Umbilical cord (tissue), 2 donors: ENCODE results near the gene LINS1. TPM values are rescaled to one million over a fixed set of nuclear protein-coding genes. Genes with fewer than 3 reads are reported as not detected.
"Not testable (repeated sequence)": the region's sequence is repeated elsewhere in the genome, so short reads cannot be mapped to it uniquely, and the experiment has no call there.

Experiments used
- DNase-seq: peaks from one replicate; pipeline ENCODE4 v3.0.0-alpha.2; 2015; ENCODE audit warnings: low spot score
- total RNA-seq: library from RNA; depleted of rRNA; stranded (reverse); fragments of >200 nt; gene quantifications from one replicate; pipeline ENCODE4 v1.2.3, GENCODE V29; 2014; ENCODE audit warnings: low replicate concordance; ENCODE audit not compliant: insufficient read depth

LINS1 gene
- total RNA-seq, 1 donor from 2014 or later, result 19.5 TPM

- peak; percentile 1 for DNase-seq
Observed at GRCh38 chr15:100602823-100603393, 924 bp upstream of the LINS1 start.

GRCh38 chr15:100601617-100602063, 344 bp downstream of the LINS1 start:
- no peak for DNase-seq

- DNase-seq, result peak; percentile 3
Observed at GRCh38 chr15:100601163-100601562, 821 bp downstream of the LINS1 start.

GRCh38 chr15:100598655-100599054, 3.3 kb downstream of the LINS1 start:
- no peak for DNase-seq

GRCh38 chr15:100597862-100598261, 4.1 kb downstream of the LINS1 start:
- DNase-seq, result no peak

GRCh38 chr15:100596792-100597191, 5.2 kb downstream of the LINS1 start:
- DNase-seq, result peak; percentile 13

GRCh38 chr15:100595964-100596363, 6.0 kb downstream of the LINS1 start:
- no peak for DNase-seq

GRCh38 chr15:100593431-100593830, 8.6 kb downstream of the LINS1 start:
- no peak for DNase-seq

GRCh38 chr15:100592898-100593297, 9.1 kb downstream of the LINS1 start:
- DNase-seq, result no peak

- DNase-seq, result no peak
Observed at GRCh38 chr15:100591835-100592234, 10.1 kb downstream of the LINS1 start.

GRCh38 chr15:100591163-100591562, 10.8 kb downstream of the LINS1 start:
- DNase-seq, result not testable (repeated sequence)

GRCh38 chr15:100588638-100589242, 13.2 kb downstream of the LINS1 start:
- no peak for DNase-seq

- no peak for DNase-seq
Observed at GRCh38 chr15:100580414-100580813, 21.6 kb downstream of the LINS1 start.

GRCh38 chr15:100573526-100573925, 28.5 kb downstream of the LINS1 start:
- DNase-seq, result no peak

GRCh38 chr15:100572362-100572983, 29.5 kb downstream of the LINS1 start:
- DNase-seq, result peak; percentile 42

- no peak for DNase-seq
Observed at GRCh38 chr15:100571592-100572167, 30.3 kb downstream of the LINS1 start.

- no peak for DNase-seq
Observed at GRCh38 chr15:100570735-100571313, 31.2 kb downstream of the LINS1 start.

- no peak for DNase-seq
Observed at GRCh38 chr15:100570275-100570674, 31.7 kb downstream of the LINS1 start.

- peak; percentile 97 for DNase-seq
Observed at GRCh38 chr15:100569391-100569790, 32.6 kb downstream of the LINS1 start.

- DNase-seq, result no peak
Observed at GRCh38 chr15:100566850-100567628, 34.9 kb downstream of the LINS1 start.

- DNase-seq, result no peak
Observed at GRCh38 chr15:100565591-100565990, 36.4 kb downstream of the LINS1 start.

- DNase-seq, result no peak
Observed at GRCh38 chr15:100560323-100560722, 41.7 kb downstream of the LINS1 start.
